ENCODE results near the gene SCML2.

The SCML2 gene

GRCh38 chrX:18220786-18221185 lies 133.7 kb downstream of the SCML2 start, which contains the start of gene BEND2:
Gene BEND2, minus strand, starts transcription at chrX:18220886. Its CDS starts 136 bp downstream, at chrX:18220750.
- TF ChIP-seq POLR2A (IDR thresholded peaks at IDR 0.05; ENCODE audit: low read depth, low read length): no peak

GRCh38 chrX:18210470-18210869 lies 144.0 kb downstream of the SCML2 start:
- DNase-seq (ENCODE audit: insufficient read length, low spot score) (no peak), FAIRE-seq (no peak)
- no peak for TF ChIP-seq POLR2A (IDR thresholded peaks at IDR 0.05; ENCODE audit: low read depth, low read length)

More at GRCh38 chrX:18220786-18221185, 133.7 kb downstream of the SCML2 start, which contains the start of gene BEND2:
- DNase-seq (ENCODE audit: insufficient read length, low spot score) (no peak), FAIRE-seq (no peak)

GRCh38 chrX:18206657-18207056 lies 147.8 kb downstream of the SCML2 start:
- no peak for TF ChIP-seq POLR2A (IDR thresholded peaks at IDR 0.05; ENCODE audit: low read depth, low read length)
- no peak for DNase-seq (ENCODE audit: insufficient read length, low spot score)
- no peak for FAIRE-seq

GRCh38 chrX:18203631-18204030 lies 150.9 kb downstream of the SCML2 start:
- DNase-seq (ENCODE audit: insufficient read length, low spot score) (no peak), FAIRE-seq (no peak)
- TF ChIP-seq POLR2A (IDR thresholded peaks at IDR 0.05; ENCODE audit: low read depth, low read length): no peak

GRCh38 chrX:18194688-18195087 lies 159.8 kb downstream of the SCML2 start:
- DNase-seq (ENCODE audit: insufficient read length, low spot score) (no peak), FAIRE-seq (no peak)
- no peak for TF ChIP-seq POLR2A (IDR thresholded peaks at IDR 0.05; ENCODE audit: low read depth, low read length)
